SK-N-SH (cell line): ENCODE measurements around the gene GRM7. TPM values are rescaled to one million over a fixed set of nuclear protein-coding genes. Genes with fewer than 3 reads are reported as not detected.

Experiments used
- CTCF ChIA-PET: fragments of 300-600, 350-600 bp; formaldehyde crosslinking; extraction: SDS; loops from one replicate; lab custom pipeline; 2021; lab: Yijun Ruan, JAX
- POLR2A ChIA-PET: fragments of 350-600 bp; sonication (Branson Sonifier 250); formaldehyde crosslinking; extraction: SDS; loops from one replicate; lab custom pipeline; 2020; ENCODE audit warnings: antibody characterized with exemption, inconsistent platforms; lab: Yijun Ruan, JAX
- DNase-seq: peaks from one replicate; pipeline ENCODE4 v3.0.0; 2012
- H2AFZ ChIP-seq: fragments of 200-600 bp; sonication (generic); 2 replicates; pipeline ENCODE4 v1.8.1; 2016; ENCODE audit warnings: antibody characterized with exemption, mild to moderate bottlenecking, low read depth
- H3F3A ChIP-seq: fragments of 200-600 bp; sonication (generic); replicated peaks from 2 replicates; pipeline ENCODE3; 2016; ENCODE audit warnings: antibody characterized with exemption, mild to moderate bottlenecking; ENCODE audit not compliant: insufficient read depth
- H3K27ac ChIP-seq, 2 experiments: fragments of 200-500 bp in 1 of 2; fragments of 200-600 bp in 1 of 2; sonication (Bioruptor generic) in 1 of 2; sonication (generic), shearing (Covaris generic) in 1 of 2; 2 replicates each; pipeline versions ENCODE4 v1.5.1 to v1.6.1; 2014 to 2016; ENCODE audit warnings: low read depth in 2 of 2, inconsistent platforms in 1 of 2, low read length in 1 of 2, mild to moderate bottlenecking in 1 of 2, mixed read lengths in 1 of 2
- H3K27me3 ChIP-seq: fragments of 200-600 bp; sonication (generic), shearing (Covaris generic); 2 replicates; pipeline ENCODE4 v1.6.1; 2016; ENCODE audit warnings: mixed run types; ENCODE audit not compliant: insufficient read depth
- H3K36me3 ChIP-seq, 2 experiments: fragments of 200-500 bp in 1 of 2; fragments of 200-600 bp in 1 of 2; sonication (Bioruptor generic) in 1 of 2; sonication (generic) in 1 of 2; replicated peaks in 1 of 2; 2 replicates each; pipeline versions ENCODE3 to v1.5.1; 2014 to 2016; ENCODE audit warnings: low read length in 1 of 2, mild to moderate bottlenecking in 1 of 2; ENCODE audit not compliant: insufficient read depth in 2 of 2, control insufficient read depth in 1 of 2
- H3K4me1 ChIP-seq, 2 experiments: fragments of 200-500 bp in 1 of 2; fragments of 200-600 bp in 1 of 2; sonication (Bioruptor generic) in 1 of 2; sonication (generic), shearing (Covaris generic) in 1 of 2; 2 replicates each; pipeline versions ENCODE4 v1.5.1 to v1.6.1; 2014 to 2016; ENCODE audit warnings: low read depth in 1 of 2, low read length in 1 of 2, mixed run types in 1 of 2; ENCODE audit not compliant: insufficient read depth in 2 of 2, control insufficient read depth in 1 of 2
- H3K4me2 ChIP-seq: fragments of 200-600 bp; sonication (generic), shearing (Covaris generic); 2 replicates; pipeline ENCODE4 v1.6.1; 2017; ENCODE audit warnings: mixed run types
- H3K4me3 ChIP-seq, 2 experiments: fragments of 200-500 bp in 1 of 2; fragments of 200-600 bp in 1 of 2; sonication (Bioruptor generic) in 1 of 2; sonication (generic), shearing (Covaris generic) in 1 of 2; 2 replicates each; pipeline versions ENCODE4 v1.5.1 to v1.8.1; 2014 to 2016; ENCODE audit warnings: low read depth in 2 of 2, inconsistent platforms in 1 of 2, low read length in 1 of 2, mild to moderate bottlenecking in 1 of 2, mixed read lengths in 1 of 2, moderate library complexity in 1 of 2
- H3K79me2 ChIP-seq: fragments of 200-600 bp; sonication (generic); 2 replicates; pipeline ENCODE4 v1.8.1; 2017; ENCODE audit warnings: mild to moderate bottlenecking; ENCODE audit not compliant: insufficient read depth
- H3K9ac ChIP-seq: fragments of 200-600 bp; sonication (generic); 2 replicates; pipeline ENCODE4 v1.6.1; 2017; ENCODE audit warnings: mixed run types
- H3K9me2 ChIP-seq: fragments of 200-600 bp; sonication (generic); 2 replicates; pipeline ENCODE4 v1.6.1; 2017; ENCODE audit warnings: mixed run types
- H3K9me3 ChIP-seq: fragments of 200-600 bp; sonication (generic); 2 replicates; pipeline ENCODE4 v1.6.1; 2017; ENCODE audit warnings: mixed run types, mild to moderate bottlenecking, moderate library complexity
- H4K20me1 ChIP-seq: fragments of 200-600 bp; sonication (generic); 2 replicates; pipeline ENCODE4 v1.6.1; 2017; ENCODE audit warnings: mild to moderate bottlenecking, mixed run types; ENCODE audit not compliant: insufficient read depth
- CHD2 ChIP-seq: fragments of 150-350 bp; IDR thresholded peaks from 2 replicates; pipeline ENCODE4 v1.6.1; 2018; ENCODE audit warnings: low read length; ENCODE audit not compliant: partially characterized antibody
- CTCF ChIP-seq: fragments of 200-600 bp; sonication (generic); IDR thresholded peaks from 2 replicates; pipeline ENCODE4 v1.6.1; 2017; ENCODE audit warnings: antibody characterized with exemption, mild to moderate bottlenecking, moderate library complexity
- ELF1 ChIP-seq: IDR thresholded peaks from 2 replicates; pipeline ENCODE4 v1.4.0; 2012
- FOSL2 ChIP-seq: IDR thresholded peaks from 2 replicates; pipeline ENCODE4 v1.4.0; 2012; ENCODE audit warnings: low read depth, mild to moderate bottlenecking, moderate library complexity, borderline replicate concordance
- GABPA ChIP-seq: IDR thresholded peaks from 2 replicates; pipeline ENCODE4 v1.4.0; 2012; ENCODE audit warnings: low read depth, mild to moderate bottlenecking
- GATA2 ChIP-seq: sonication (generic); formaldehyde crosslinking; IDR thresholded peaks from 2 replicates; pipeline ENCODE4 v1.5.0; 2020; ENCODE audit warnings: mild to moderate bottlenecking, missing genetic modification reagents
- IRF3 ChIP-seq: fragments of 150-350 bp; IDR thresholded peaks from 2 replicates; pipeline ENCODE4 v1.6.1; 2016; ENCODE audit warnings: mild to moderate bottlenecking, low read depth, low read length
- JUND ChIP-seq: IDR thresholded peaks from 2 replicates; pipeline ENCODE4 v1.4.0; 2012
- MAX ChIP-seq: IDR thresholded peaks from 2 replicates; pipeline ENCODE4 v1.4.0; 2012; ENCODE audit warnings: low read depth
- MEF2A ChIP-seq: IDR thresholded peaks from 2 replicates; pipeline ENCODE4 v1.4.0; 2012; ENCODE audit warnings: low read depth, borderline replicate concordance
- MXI1 ChIP-seq: IDR thresholded peaks from 2 replicates; pipeline ENCODE4 v1.6.1; 2012; ENCODE audit warnings: mild to moderate bottlenecking, low read depth, low read length, improper control_type of control experiment
- RCOR1 ChIP-seq: fragments of 150-350 bp; IDR thresholded peaks from 2 replicates; pipeline ENCODE4 v1.6.1; 2017; ENCODE audit warnings: antibody characterized with exemption, low read length
- REST ChIP-seq: IDR thresholded peaks from 2 replicates; pipeline ENCODE4 v1.6.1; 2012; ENCODE audit warnings: mild to moderate bottlenecking, low read depth, low read length, moderate library complexity
- RXRA ChIP-seq: IDR thresholded peaks from 2 replicates; pipeline ENCODE4 v1.4.0; 2012; ENCODE audit warnings: low read depth, mild to moderate bottlenecking, borderline replicate concordance
- SIN3A ChIP-seq: IDR thresholded peaks from 2 replicates; pipeline ENCODE4 v1.6.1; 2012; ENCODE audit warnings: low read depth, mild to moderate bottlenecking, low read length, moderate library complexity, borderline replicate concordance
- TAF1 ChIP-seq: IDR thresholded peaks from 2 replicates; pipeline ENCODE4 v1.6.1; 2012; ENCODE audit warnings: low read depth, mild to moderate bottlenecking, low read length, moderate library complexity, borderline replicate concordance
- TCF12 ChIP-seq: IDR thresholded peaks from 2 replicates; pipeline ENCODE4 v1.4.0; 2012
- USF1 ChIP-seq: IDR thresholded peaks from 2 replicates; pipeline ENCODE4 v1.4.0; 2012; ENCODE audit warnings: low read depth, borderline replicate concordance
- ZBTB33 ChIP-seq: IDR thresholded peaks from 2 replicates; pipeline ENCODE4 v1.4.0; 2012; ENCODE audit warnings: low read depth, borderline replicate concordance
- WGBS: methylation state at CpG from one replicate; pipeline ENCODE4 v1.1.6; 2017; ENCODE audit warnings: low lambda C conversion rate; 5-methylcytosine and 5-hydroxymethylcytosine counted together
- polyA plus RNA-seq, 3 experiments: library from polyadenylated mRNA; depleted of rRNA; stranded (reverse); fragments of >200 nt; gene quantifications; 2 replicates each; pipeline ENCODE4 v1.2.3, GENCODE V29; 2012

GRM7 gene
- polyA plus RNA-seq, 1 of the 3 experiments (the other 2 are of a cell fraction) = 0.03 TPM

GRCh38 chr3:7739754-7740153 is 878.8 kb downstream of the GRM7 start:
- no peaks in the 10 kb centered on the region for H3K27me3 ChIP-seq
- H3K4me3 ChIP-seq = no peak overlapping the region
- ChIA-PET CTCF (no interaction called here), POLR2A (no interaction called here)
- DNase-seq = no peak
- no peak overlapping the region for H3K27ac ChIP-seq
- H4K20me1 ChIP-seq = no peaks in the 10 kb centered on the region
- no peak for TF ChIP-seq FOSL2
- no peak for TF ChIP-seq GATA2 (CRISPR knock-in tag)
- no peak for TF ChIP-seq IRF3
- TF ChIP-seq SIN3A = no peak
- no peak for TF ChIP-seq TCF12
- TF ChIP-seq USF1 = no peak
- TF ChIP-seq ZBTB33 = no peak
- no peak for TF ChIP-seq MEF2A
- no peak for TF ChIP-seq GABPA
- no peak for TF ChIP-seq ELF1
- no peak for TF ChIP-seq REST
- TF ChIP-seq MAX = no peak
- no peak for TF ChIP-seq CTCF
- TF ChIP-seq TAF1 = no peak
- TF ChIP-seq CHD2 = no peak
- TF ChIP-seq RCOR1 = no peak
- TF ChIP-seq JUND = no peak
- TF ChIP-seq MXI1 = no peak
- TF ChIP-seq RXRA = no peak
- no peaks in the 10 kb centered on the region for H3K9me3 ChIP-seq
- no peak overlapping the region for H2AFZ ChIP-seq
- 36% methylated on average over 2 of the region's 2 CpGs for WGBS
- H3K79me2 ChIP-seq = no peaks in the 10 kb centered on the region
- no peak overlapping the region for H3K9ac ChIP-seq
- H3K9me2 ChIP-seq = no peaks in the 10 kb centered on the region
- no peak overlapping the region for H3K4me2 ChIP-seq
- no peaks in the 10 kb centered on the region for H3K36me3 ChIP-seq
- no peaks in the 10 kb centered on the region; a peak in 1 of 4 replicates for H3K4me1 ChIP-seq
- H3F3A ChIP-seq = no peaks in the 10 kb centered on the region
